T-helper 1 cell treated with Interleukin-12 subunit alpha and Interleukin-12 subunit beta and Interleukin-4 antibody, amounts not matched to agents 30 ng/mL and 1 ng/mL, for 36 hours (primary cell): ENCODE results near the gene CIRBP. TPM values are rescaled to one million over a fixed set of nuclear protein-coding genes. Genes with fewer than 3 reads are reported as not detected.

ENCODE experiments used
- total RNA-seq: library from RNA; stranded (reverse); gene quantifications from 2 replicates; pipeline ENCODE4 v1.2.3, GENCODE V29; 2022

Gene CIRBP
- total RNA-seq, 1 donor from 2014 or later: 208 TPM

Other genes starting within 250 kb of the CIRBP start
- 181 and 185 TPM in 2 replicates for gene TMEM259, start 248.2 kb upstream of the CIRBP start, total RNA-seq
- not detected in 2 replicates for gene RNU6-2, start 247.8 kb upstream of the CIRBP start, total RNA-seq
- 436 and 459 TPM in 2 replicates for gene CNN2, start 242.7 kb upstream of the CIRBP start, total RNA-seq
- 63.6 and 71.7 TPM in 2 replicates for gene ABCA7, start 229.2 kb upstream of the CIRBP start, total RNA-seq
- gene ARHGAP45, start 202.2 kb upstream of the CIRBP start, total RNA-seq: 471 and 479 TPM in 2 replicates
- 155 and 170 TPM in 2 replicates for gene POLR2E, start 174.0 kb upstream of the CIRBP start, total RNA-seq
- 131 and 142 TPM in 2 replicates for gene GPX4, start 165.3 kb upstream of the CIRBP start, total RNA-seq
- gene SBNO2, start 95.1 kb upstream of the CIRBP start, total RNA-seq: 164 and 179 TPM in 2 replicates
- gene STK11, start 63.6 kb upstream of the CIRBP start, total RNA-seq: 68.7 and 77.1 TPM in 2 replicates
- gene CBARP, start 31.3 kb upstream of the CIRBP start, total RNA-seq: 0.10 TPM in 1 of 2 replicates, not detected in the other
- gene ATP5F1D, start 27.6 kb upstream of the CIRBP start, total RNA-seq: 161 and 183 TPM in 2 replicates
- 106 and 107 TPM in 2 replicates for gene MIDN, start 20.7 kb upstream of the CIRBP start, total RNA-seq
- gene FAM174C, start 6.2 kb downstream of the CIRBP start, total RNA-seq: 55.8 and 64.6 TPM in 2 replicates
- not detected in 2 replicates for gene EFNA2, start 16.5 kb downstream of the CIRBP start, total RNA-seq
- gene NDUFS7, start 114.6 kb downstream of the CIRBP start, total RNA-seq: 104 and 109 TPM in 2 replicates
- 13.5 and 18.8 TPM in 2 replicates for gene GAMT, start 132.2 kb downstream of the CIRBP start, total RNA-seq
- gene DAZAP1, start 138.3 kb downstream of the CIRBP start, total RNA-seq: 211 and 223 TPM in 2 replicates
- gene RPS15, start 169.1 kb downstream of the CIRBP start, total RNA-seq: 1,137 and 1,164 TPM in 2 replicates
- gene APC2, start 180.8 kb downstream of the CIRBP start, total RNA-seq: 0.15 and 0.29 TPM in 2 replicates
- gene C19orf25, start 209.9 kb downstream of the CIRBP start, total RNA-seq: 43.1 and 45.2 TPM in 2 replicates
- 1.0 and 1.5 TPM in 2 replicates for gene PCSK4, start 221.0 kb downstream of the CIRBP start, total RNA-seq
- 1.0 and 1.7 TPM in 2 replicates for gene REEP6, start 221.8 kb downstream of the CIRBP start, total RNA-seq
- gene ADAMTSL5, start 243.7 kb downstream of the CIRBP start, total RNA-seq: 2.5 and 3.2 TPM in 2 replicates